HG03354 (cell line): Measurements from ENCODE around the gene PIGV.
"Not testable (repeated sequence)": the region's sequence is repeated elsewhere in the genome, so short reads cannot be mapped to it uniquely, and the experiment has no call there.

ENCODE experiments used
- ATAC-seq: cut with Tn5 transposase; IDR thresholded peaks from one replicate; pipeline ENCODE4 v1.9.1; 2021; ENCODE audit warnings: mild to moderate bottlenecking; ENCODE audit not compliant: unreplicated experiment, poor library complexity, severe bottlenecking

PIGV gene

DNA sequence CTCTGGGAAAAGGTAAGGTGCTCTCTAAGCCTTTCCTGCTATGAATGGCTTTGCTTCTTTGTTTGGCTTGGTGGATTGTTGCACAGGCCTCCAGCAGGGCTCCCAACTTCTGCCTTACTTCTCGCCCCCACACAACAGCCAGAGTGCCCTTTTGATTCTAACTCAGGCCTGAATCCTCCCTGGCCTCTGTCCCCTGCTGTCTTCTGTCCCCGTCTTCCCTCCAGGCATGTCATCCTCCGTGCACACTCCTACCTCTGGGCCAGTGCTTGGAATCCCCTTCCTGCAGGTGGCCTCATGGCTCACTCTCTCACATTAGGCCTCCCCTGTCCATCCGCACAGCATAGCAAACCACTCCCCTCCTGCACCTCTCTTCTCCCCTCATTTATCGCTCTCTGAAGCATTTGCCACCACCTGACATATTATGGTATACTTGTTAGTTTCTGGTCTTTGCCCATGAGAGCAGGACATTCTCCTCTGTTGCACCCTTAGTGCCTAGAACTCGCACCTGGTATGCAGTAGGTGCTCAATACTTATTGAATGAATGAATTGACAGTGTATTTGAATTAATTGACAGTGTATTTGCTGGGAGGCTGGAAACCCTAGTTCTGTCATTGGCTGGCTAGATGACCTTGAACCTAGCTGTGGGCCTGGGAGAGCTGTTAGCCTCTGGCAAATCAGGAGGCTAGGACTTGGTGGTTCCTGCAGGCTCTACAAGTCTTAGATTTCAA, 41.6 kb downstream of the PIGV start:
- ATAC-seq, result no peak

DNA sequence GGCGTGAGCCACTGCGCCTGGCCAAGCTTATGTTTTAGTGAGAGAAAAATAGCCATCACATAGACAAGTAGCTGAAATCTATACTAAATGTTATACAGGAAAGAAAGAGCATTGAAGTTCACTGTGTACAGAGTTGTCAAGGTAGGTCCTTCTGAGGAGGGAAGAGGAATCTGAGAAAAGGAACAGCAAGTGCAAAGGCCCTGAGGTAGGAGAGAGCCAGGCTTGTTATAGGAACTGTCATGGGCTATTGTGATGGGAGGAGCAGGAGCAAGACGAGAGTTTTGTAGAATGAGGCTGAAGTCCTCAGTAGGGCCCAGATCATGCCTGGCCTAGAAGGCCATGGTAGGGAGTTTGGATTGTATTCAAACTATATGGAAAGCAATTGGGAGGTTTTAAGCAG, 43.3 kb downstream of the PIGV start:
- ATAC-seq, result no peak

DNA sequence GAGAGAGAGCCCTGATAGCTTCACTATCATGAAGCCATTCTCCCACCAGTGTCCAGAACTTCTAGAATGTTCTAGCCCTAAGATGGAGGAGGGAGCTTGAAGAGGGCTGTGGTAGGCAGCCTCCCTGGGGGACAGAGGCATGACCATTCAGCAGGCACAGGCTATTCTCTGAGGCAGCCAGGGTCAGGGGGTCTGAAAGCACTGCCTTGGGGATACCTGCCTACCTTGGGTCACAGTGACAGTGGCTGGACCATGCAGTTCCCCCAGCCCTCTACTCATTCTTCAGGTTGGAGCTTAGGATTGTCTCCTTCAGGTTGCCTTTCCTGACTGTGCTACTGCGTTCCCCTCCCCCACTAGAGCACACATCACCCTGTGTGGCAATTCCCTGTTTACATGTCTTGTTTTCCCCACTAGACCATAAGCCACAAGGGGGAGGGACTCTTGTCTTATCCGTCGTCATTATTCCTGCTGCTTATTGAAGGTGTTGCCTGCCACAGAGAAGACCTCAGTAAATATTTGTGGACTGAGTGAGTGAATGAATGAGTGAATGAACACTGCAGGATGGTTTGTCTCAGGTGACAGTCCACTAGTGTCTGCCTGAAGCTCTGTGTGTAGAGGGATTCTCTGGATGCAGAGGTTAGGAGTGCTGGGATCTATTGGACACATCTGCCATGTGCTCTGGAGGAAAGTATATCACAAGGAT, 43.9 kb downstream of the PIGV start:
- no peak for ATAC-seq

DNA sequence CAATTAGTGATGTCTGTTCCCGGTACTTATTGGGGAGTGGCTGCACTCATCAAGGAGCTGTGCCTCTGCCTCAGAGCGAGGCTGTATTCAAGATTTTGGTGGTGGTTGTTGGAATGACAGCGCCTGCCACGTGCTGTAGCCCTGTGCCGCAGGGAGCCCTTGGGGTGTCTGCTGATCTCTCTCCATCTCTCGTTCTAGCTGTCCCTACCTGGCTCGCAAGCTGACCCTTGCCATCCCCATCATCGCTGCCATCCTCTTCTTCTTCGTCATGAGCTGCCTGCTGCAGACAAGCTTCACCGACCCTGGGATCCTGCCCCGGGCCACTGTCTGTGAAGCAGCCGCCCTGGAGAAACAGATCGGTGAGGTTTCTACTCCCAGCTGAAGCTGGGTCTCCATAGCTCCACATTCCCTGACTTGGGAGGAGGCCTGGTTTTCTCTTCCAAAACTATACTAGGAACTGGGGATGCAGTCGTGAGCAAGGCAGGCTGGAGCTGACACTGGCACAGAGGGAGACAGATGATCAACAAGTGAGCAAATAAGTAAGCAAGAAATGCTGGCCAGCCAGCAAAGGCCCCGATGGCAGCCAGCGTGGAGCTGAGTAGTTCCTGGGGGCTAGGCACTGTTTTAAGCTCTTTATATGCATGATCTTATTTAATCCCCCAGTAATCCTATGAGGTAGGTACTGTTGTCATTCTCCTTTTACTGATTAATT, 44.7 kb downstream of the PIGV start:
- no peak for ATAC-seq

DNA sequence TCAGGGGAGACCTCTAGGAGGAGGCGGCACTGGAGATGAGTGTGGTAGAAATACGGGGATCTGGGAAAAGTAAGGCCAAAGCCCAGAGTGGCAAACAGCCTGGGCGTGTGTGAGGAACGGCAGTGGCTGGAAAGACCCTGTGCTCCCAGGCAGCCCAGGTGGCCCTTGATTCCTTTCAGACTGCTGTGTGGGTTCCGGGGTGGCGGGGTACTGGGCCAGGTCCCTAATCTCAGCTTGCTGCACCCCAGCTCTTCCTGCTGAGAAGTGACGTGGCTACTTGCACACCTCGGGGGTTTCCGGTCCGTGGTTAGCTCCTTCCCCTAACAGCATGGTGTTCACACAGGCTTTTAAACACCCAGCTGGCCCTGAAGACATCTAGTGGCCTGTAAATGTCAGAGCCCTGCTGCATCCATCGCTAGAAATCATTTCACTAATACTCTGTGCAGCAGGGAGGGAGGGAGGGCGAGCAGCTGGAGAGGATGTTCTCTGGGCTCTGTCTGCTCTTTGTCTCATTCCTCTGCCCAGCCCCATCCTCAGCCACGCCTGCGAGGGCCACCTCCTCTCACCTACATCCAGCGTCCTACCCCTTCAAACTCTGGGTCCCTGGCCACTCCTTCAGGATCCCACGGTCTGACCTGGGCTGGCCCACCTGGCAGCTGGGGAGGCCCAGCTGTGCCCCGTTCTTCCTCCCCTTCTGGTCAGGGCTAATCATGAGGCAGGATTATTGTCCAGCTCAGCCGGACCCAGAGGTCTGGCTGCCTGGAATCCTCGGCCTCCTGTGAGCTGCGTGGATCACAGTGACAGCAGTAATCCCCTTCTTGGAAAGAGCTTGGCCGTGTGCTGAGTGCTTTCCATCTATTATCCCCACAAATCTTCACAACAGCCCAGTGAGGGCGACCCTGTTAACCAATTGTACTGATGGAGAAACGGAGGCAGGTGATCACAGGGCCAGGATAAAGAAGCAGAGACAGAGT, 46.0 kb downstream of the PIGV start:
- peak; percentile 85 for ATAC-seq

DNA sequence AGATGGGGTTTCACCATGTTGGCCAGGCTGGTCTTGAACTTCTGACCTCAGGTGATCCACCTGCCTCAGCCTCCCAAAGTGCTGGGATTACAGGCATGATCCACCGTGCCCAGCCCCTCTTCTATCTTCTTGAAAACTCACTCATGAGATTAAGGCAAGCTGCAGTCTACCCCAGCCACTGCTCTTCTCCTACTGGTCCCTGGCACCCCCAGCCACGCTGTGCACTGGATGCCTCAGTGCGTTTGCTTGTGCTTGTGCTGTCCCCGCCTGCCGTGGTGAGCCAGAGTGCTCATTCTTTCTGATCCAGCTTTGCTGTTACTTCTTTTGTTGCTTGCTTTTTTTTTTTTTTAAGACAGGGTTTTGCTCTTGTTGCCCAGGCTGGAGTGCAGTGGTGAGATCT, 49.9 kb downstream of the PIGV start:
- ATAC-seq, result not testable (repeated sequence)

DNA sequence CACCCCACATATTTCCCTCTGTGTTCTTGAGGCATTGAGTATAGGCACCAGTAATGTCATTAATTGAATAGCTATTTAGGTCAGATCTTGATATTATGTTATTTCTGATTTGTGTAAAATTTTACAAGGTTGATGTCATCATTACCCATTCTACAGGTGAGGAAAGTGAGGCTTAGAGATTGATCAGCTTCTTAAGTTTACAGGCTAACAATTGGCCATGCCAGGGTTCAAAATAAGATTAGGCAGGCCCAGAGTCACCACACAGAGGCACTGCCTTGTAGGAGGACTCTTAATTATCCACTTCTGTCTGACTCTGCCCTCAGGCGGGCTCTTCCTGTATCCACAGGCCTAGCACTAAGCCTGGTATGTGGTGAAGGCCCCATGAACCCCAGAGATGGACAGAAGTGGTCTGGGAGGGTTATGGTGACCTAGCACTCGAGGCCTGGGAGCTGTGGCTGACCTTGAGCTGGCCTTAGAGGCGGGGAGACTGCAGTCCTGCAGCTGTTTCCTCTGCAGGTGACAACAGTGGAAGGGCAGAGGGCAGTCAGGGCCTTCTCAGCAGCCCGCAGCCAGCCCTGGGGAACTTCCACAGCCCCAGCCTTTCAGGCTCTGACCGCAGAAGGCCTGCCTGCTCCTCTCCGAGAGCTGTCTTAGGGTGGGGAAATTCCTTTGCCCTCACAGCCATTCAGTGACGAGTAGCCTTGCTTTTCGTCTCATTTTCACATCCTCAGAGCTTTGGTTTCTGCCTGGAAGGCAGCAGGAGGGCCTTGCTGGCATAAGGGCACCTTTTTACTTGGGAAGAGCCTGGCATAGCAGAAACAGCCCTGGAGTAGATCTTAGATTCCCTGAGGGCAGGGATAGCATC, 51.0 kb downstream of the PIGV start:
- ATAC-seq, result peak; percentile 93

DNA sequence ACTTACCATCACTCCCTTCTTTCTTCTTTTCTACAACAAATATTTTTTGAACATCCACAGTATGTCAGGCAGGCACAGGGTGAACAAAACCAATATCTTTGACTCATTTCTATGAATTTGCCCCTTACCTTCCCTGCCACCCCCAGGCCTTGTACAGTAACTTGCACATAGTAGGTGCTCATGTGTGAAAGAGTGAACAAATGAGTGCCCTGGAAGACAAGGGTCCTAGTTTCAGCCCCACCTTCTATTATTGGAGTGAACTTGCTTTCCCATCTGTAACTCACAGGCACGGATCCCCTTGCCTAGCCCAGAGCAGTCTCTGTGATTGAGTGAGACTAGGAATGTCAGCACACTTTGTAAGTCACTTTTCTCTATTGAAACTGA, 51.6 kb downstream of the PIGV start:
- ATAC-seq, result peak; percentile 19

DNA sequence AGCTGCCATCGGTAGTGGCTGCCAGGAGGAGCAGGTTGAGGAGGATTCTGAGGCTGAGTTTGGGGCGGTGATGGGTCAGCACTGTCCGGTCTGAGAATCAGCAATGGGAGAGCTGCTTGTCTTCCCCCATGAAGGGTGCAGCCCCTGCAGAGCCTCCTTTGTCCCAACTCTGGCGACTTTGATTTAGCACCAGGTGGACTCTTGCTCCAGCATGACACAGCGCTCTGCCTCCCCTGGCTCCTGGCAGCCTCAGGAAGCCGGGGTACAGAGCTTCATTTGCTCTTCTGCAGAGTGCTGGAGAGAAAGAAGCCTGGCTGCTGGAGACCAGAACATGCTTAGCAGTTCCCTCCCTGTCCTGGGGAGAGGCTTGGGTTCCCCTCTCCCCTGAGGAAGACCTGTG, 52.0 kb downstream of the PIGV start:
- ATAC-seq, result no peak

DNA sequence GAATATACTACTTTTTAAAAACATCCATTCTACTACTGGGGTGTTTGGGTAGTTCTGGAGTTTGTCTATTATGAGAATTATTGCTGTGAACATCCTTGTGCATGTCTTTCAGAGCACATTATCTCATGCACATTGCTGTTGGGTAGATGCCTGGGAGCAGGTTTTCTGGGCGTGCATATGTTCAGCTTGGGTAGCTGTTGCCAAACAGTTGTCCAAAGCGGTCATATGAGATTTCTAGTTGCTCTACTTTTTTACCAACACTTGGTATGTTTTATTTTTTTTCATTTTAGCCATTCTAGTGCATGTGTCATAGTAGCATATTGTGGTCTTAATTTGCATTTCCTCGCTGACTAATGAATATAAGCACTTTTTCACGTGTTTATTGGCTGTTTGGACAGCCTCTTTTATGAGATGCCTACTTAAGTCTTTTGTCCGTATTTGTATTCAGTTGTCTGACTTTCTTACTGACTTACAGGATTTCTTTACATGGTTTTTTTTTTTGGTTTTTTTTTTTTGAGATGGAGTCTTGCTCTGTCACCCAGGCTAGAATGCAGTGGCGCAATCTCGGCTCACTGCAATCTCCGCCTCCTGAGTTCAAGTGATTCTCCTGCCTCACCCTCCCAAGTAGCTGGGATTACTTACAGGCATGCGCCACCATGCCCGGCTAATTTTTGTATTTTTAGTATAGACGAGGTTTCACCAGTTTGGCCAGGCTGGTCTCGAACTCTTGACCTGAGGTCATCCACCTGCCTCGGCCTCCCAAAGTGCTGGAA, 56.9 kb downstream of the PIGV start:
- no peak for ATAC-seq

DNA sequence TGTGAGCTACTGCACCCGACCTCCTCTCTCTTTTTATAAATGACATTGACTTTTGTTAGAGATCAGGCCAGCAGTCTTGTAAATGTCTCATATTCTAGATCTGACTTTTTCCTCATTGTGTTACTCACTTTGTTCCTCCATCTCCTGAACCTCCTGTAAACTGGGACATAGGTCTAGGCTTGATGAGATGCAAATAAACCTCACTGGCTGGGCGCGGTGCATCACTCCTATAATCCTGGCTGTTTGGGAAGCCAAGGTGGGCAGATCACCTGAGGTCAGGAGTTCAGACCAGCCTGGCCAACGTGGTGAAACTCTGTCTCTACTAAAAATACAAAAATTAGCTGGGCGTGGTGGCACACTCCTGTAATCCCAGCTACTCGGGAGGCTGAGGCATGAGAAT, 60.1 kb downstream of the PIGV start:
- ATAC-seq, result not testable (repeated sequence)
